ENCODE measurements around the gene DNAH2. TPM values are rescaled to one million over a fixed set of nuclear protein-coding genes. Genes with fewer than 3 reads are reported as not detected.
"Not testable (repeated sequence)": the region's sequence is repeated elsewhere in the genome, so short reads cannot be mapped to it uniquely, and the experiment has no call there.

DNAH2 gene
- polyA plus RNA-seq, 12 donors = 2.3 to 13.6 (median 3.8) TPM; not detected in 1

GRCh38 chr17:7769854-7770253, 52.3 kb downstream of the DNAH2 start:
- DNase-seq = no peak

GRCh38 chr17:7774055-7774521, 56.5 kb downstream of the DNAH2 start:
- DNase-seq = no peak

DNA sequence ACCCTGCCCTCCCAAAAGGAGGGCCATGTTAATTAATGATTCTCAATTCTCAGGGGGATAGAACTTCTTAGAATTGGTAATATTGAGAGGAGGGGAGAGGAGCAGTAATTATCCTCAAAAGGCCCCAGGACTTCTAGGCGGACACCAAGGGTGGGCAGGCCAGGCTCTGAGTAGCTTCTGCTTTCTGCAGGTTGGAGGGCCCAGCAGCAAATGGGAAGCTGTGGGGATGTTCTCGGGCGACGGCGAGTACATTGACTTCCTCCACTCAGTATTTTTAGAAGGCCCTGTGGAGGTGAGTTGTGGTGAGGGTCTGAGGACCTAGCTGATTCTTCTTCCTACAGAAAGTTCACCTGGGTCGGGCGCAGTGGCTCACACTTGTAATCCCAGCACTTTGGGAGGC, 57.5 kb downstream of the DNAH2 start:
- DNase-seq = no peak

GRCh38 chr17:7777017-7777416, 59.5 kb downstream of the DNAH2 start:
- no peak for DNase-seq

DNA sequence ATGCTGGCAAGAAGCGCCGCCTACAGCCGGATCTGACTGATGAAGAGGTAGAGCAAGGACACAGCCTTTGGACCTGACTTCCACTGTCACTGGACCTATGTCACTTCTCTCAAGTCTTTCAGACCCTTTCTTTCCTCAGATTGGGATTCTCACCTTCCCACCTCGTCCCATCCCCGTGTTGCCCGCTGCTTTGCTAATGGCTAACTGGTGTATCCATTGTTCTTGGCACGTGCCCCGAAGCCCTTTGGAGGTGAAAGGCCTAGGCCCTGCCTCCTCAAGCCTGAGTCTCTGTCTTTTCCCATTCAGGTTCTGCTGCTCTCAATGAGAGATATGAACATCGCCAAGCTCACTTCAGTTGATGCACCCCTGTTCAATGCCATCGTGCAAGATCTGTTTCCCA, 63.2 kb downstream of the DNAH2 start:
- no peak for DNase-seq

DNA sequence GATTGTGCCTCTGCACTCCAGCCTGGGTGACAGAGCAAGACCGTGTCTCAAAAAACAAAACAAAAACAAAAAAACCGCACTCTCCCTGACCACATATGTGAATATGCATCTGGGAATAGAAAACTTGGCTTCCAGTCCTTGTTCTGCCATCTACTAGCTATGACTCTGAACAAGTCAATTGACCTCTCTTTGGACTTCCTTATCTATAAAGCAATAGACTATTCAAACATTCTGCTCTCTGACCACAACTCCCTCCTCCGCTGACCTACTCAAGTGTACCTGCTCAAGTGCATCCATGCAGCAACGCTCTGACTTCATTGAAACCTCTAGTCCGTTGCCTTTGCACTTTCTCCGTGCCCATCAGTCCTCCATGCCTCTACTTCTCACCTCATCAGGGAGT, 63.9 kb downstream of the DNAH2 start:
- no peak for DNase-seq

GRCh38 chr17:7782240-7782639, 64.7 kb downstream of the DNAH2 start:
- no peak for DNase-seq

- no peak for DNase-seq
Observed at GRCh38 chr17:7786866-7787265, 69.3 kb downstream of the DNAH2 start.

- DNase-seq = no peak
Observed at GRCh38 chr17:7789131-7789530, 71.6 kb downstream of the DNAH2 start.

GRCh38 chr17:7790150-7790549, 72.6 kb downstream of the DNAH2 start:
- no peak for DNase-seq

DNA sequence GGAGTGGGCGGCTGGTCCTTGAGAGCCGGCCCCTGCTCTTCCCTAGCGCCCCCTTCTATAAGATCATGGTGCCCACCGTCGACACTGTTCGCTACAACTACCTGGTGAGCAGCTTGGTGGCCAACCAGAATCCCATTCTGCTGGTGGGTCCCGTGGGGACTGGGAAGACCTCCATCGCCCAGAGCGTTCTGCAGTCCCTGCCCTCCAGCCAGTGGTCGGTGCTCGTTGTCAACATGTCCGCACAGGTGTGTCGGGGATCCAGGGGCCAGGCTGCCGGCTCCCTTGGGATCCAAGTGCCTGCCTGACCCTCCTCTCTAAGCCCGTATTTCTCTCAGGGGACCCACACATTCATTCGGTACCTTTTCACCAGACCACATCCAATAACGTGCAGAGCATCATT, 75.1 kb downstream of the DNAH2 start:
- DNase-seq = no peak

- no peak for DNase-seq
Observed at GRCh38 chr17:7794075-7794663, 76.6 kb downstream of the DNAH2 start.

DNA sequence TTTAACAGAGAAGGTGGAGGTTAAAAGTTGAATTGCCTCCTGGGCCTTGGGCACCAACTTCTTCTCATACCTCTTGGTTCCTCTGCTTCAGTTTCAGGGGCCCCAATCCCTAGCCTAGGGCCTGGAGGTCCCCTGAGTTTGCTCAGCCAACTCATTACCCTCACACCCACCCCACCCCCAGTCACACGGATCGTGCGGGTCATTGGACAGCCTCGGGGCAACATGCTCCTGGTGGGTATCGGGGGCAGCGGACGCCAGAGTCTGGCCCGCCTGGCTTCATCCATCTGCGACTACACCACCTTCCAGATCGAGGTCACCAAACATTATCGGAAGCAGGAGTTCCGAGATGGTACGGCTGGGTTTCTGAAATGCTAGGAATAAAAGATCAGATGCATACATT, 80.4 kb downstream of the DNAH2 start:
- no peak for DNase-seq

- DNase-seq = no peak
Observed at GRCh38 chr17:7798839-7799238, 81.3 kb downstream of the DNAH2 start.

DNA sequence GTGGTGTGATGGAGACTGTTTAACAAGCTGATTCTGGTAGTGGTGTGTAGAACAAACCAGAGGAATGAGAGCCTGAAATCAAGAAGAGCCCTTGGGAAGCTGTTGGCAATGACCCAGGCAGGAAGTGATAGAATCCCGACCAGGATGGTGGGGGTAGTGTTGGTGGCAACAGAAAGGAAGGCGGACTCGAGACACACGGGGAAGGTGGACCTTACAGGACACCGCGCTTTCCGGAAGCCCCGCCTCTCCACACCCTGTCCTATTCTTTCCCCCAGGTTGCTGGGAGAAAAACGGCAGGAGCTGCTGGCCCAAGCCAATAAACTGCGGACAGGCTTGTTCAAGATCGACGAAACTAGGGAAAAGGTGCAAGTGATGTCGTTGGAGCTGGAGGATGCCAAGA, 86.4 kb downstream of the DNAH2 start:
- no peak for DNase-seq

GRCh38 chr17:7806587-7806986, 89.0 kb downstream of the DNAH2 start:
- no peak for DNase-seq

GRCh38 chr17:7807206-7807605, 89.7 kb downstream of the DNAH2 start:
- no peak for DNase-seq

GRCh38 chr17:7809086-7809790, 91.7 kb downstream of the DNAH2 start:
- DNase-seq = no peak

DNA sequence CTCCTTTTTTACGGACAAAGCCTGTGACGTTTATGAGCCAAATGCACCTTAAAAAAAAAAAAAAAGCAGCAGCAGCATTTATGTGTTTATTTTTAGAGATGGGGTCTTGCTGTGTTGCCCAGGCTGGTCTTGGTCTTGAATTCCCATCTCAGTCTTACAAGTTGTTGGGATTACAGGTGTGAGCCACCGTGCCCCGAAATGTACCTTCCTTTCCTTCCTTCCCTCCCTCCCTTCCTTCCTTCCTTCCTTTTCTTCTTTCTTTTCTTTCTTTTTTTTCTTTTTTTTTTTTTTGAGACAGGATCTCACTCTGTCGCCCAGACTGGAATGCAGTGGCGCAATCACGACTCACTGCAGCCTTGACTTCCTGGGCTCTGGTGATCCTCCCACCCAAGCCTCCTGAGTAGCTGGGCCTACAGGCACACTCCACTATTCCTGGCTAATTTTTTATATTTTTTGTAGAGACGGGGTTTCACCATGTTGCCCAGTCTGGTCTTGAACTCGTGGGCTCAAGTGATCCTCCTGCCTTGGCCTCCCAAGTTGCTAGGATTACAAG, 92.3 kb downstream of the DNAH2 start:
- not testable (repeated sequence) for DNase-seq

DNA sequence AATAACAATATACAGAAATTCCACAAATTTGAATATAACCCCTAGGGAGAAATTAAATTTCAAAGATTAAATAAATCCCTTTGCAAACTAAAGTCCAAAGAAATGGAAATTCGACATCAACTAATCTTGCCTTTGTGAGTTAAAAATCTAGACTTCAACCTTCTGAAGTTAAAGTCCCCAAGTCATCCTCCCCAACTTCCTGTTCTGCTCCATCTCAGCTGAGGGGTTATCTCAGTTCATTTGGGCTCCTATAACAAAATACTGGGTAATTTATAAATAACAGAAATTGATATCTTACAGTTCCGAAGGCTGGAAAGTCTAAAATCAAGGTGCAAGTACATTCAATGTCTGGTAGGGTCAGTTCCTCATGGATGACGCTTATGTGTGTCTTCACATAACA, 93.7 kb downstream of the DNAH2 start:
- no peak for DNase-seq

DNA sequence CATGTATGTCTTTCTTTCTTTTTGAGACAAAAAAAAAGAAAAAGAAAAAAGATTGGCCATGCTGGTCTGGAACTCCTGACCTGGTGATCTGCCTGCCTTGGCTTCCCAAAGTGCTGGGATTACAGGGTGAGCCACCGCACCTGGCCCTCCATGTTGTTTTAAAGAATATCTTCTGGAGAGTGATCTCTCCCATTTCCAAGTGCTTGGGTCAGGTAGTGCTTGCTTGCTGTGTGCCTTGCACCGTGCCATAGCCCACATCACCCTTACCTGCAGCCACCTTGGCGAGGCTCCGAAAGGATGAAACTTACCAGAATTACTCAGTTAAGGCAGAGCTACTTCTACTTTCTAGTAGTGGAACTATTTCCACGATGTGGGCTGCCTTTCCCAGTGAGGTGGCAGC, 97.4 kb downstream of the DNAH2 start:
- no peak for DNase-seq

DNA sequence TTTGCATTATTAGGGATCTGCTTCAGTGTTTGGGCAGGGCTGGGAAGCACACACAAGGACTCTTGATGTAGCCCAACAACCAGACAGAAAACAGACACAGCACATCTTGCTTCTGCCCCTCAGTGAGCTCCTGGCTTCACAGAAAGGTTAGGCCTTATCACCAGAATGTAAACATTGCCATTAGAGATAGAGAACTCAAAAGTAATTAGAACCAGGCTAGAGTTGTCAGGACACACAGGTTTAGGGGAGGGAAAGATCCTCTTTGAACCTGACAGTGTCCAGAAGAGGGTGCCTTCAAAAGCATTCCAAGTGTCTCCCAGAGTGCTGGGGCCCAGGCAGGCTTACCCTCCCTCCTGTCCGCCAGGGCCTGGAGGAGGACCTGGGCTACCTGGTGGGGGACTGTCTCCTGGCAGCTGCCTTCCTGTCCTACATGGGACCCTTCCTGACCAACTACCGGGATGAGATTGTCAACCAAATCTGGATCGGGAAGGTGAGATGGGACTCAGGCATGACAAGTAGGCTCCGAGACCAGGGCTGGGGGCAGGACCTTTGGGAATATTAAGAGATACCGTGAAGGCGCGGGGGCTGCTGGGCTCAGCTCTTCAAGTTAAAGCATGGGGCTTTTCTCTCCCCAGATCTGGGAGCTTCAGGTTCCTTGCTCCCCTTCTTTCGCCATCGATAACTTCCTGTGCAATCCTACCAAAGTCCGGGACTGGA, 99.5 kb downstream of the DNAH2 start:
- DNase-seq = no peak

- no peak for DNase-seq
Observed at GRCh38 chr17:7817643-7817964, 100.1 kb downstream of the DNAH2 start.
